RWPE2 (cell line): ENCODE measurements around the gene TOE1.
"Not testable (repeated sequence)": the region's sequence is repeated elsewhere in the genome, so short reads cannot be mapped to it uniquely, and the experiment has no call there.

Source experiments
- ATAC-seq: fragments of 200-7000 bp; cut with Tn5 transposase; 3 replicates; pipeline ENCODE4 v1.9.1; 2021; ENCODE audit warnings: low read depth
- DNase-seq: peaks from one replicate; pipeline ENCODE4 v3.0.0-alpha.2; 2020; ENCODE audit warnings: low spot score
- H3K27ac ChIP-seq: fragments of 450-650 bp; 2 replicates; pipeline ENCODE4 v1.5.1; 2017; ENCODE audit warnings: mild to moderate bottlenecking; ENCODE audit not compliant: poor library complexity, severe bottlenecking
- H3K27me3 ChIP-seq: fragments of 250-450 bp; sonication (Bioruptor Pico); 2 replicates; pipeline ENCODE4 v1.5.1; 2021; ENCODE audit warnings: mild to moderate bottlenecking, moderate library complexity; ENCODE audit not compliant: insufficient read depth, poor library complexity, severe bottlenecking
- H3K36me3 ChIP-seq: fragments of 250-450 bp; sonication (Bioruptor Pico); 2 replicates; pipeline ENCODE4 v1.5.1; 2020; ENCODE audit warnings: low read depth, mild to moderate bottlenecking, moderate library complexity
- H3K4me1 ChIP-seq: fragments of 250-450 bp; sonication (Bioruptor Pico); 2 replicates; pipeline ENCODE4 v1.5.1; 2021; ENCODE audit warnings: mild to moderate bottlenecking, moderate library complexity; ENCODE audit not compliant: insufficient read depth, poor library complexity, severe bottlenecking
- H3K4me3 ChIP-seq: fragments of 250-450 bp; sonication (Bioruptor Pico); 2 replicates; pipeline ENCODE4 v1.5.1; 2021; ENCODE audit warnings: mild to moderate bottlenecking, moderate library complexity; ENCODE audit not compliant: severe bottlenecking
- H3K9me3 ChIP-seq: fragments of 250-450 bp; sonication (Bioruptor Pico); 2 replicates; pipeline ENCODE4 v1.5.1; 2021; ENCODE audit warnings: mild to moderate bottlenecking, moderate library complexity; ENCODE audit not compliant: severe bottlenecking
- TF ChIP-seq, protein P1 (sequence below): fragments of 450-650 bp; IDR thresholded peaks from one replicate; pipeline ENCODE4 v1.5.1; 2017; ENCODE audit warnings: mild to moderate bottlenecking, moderate library complexity; ENCODE audit not compliant: poor library complexity, severe bottlenecking

Gene TOE1

GRCh38 chr1:45354838-45355237, 14.9 kb downstream of the TOE1 start:
- no peak for ATAC-seq
- no peak for DNase-seq
- Histone ChIP-seq H3K4me3 (no peak overlapping the region), H3K27me3 (no peaks in the 10 kb centered on the region), H3K27ac (no peak overlapping the region), H3K36me3 (no peaks in the 10 kb centered on the region), H3K9me3 (no peaks in the 10 kb centered on the region), H3K4me1 (peaks cover 6% of the 10 kb centered on the region)
- TF ChIP-seq, protein P1, sequence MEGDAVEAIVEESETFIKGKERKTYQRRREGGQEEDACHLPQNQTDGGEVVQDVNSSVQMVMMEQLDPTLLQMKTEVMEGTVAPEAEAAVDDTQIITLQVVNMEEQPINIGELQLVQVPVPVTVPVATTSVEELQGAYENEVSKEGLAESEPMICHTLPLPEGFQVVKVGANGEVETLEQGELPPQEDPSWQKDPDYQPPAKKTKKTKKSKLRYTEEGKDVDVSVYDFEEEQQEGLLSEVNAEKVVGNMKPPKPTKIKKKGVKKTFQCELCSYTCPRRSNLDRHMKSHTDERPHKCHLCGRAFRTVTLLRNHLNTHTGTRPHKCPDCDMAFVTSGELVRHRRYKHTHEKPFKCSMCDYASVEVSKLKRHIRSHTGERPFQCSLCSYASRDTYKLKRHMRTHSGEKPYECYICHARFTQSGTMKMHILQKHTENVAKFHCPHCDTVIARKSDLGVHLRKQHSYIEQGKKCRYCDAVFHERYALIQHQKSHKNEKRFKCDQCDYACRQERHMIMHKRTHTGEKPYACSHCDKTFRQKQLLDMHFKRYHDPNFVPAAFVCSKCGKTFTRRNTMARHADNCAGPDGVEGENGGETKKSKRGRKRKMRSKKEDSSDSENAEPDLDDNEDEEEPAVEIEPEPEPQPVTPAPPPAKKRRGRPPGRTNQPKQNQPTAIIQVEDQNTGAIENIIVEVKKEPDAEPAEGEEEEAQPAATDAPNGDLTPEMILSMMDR: no peak

DNA sequence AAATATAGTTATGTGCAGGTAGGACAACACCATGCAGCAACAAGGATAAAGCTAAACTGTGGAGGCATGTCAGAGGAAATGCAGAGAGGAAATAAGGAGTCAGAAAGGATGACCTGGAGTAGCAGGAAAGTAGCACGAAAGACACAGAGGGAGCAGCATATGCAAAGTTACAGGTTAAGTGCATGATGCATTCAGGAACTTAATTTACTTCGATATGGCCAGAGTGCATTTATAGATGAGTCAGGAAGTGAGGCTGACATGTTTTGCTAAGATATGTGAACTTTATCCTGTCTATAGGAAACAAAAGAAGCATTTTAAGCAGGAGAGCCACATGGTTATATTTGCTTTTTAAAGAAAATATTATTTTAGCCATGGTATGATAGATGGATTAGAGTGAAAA, 15.7 kb downstream of the TOE1 start:
- Histone ChIP-seq H3K36me3 (no peaks in the 10 kb centered on the region), H3K27ac (no peak overlapping the region), H3K9me3 (no peaks in the 10 kb centered on the region), H3K4me3 (no peak overlapping the region), H3K4me1 (peaks cover 10% of the 10 kb centered on the region), H3K27me3 (no peaks in the 10 kb centered on the region)
- DNase-seq (no peak), ATAC-seq (peak; percentile 43; the same call in 2 of the 3 replicates)
- TF ChIP-seq, protein P1: no peak

GRCh38 chr1:45356186-45356585, 16.2 kb downstream of the TOE1 start:
- H3K27me3 ChIP-seq: no peaks in the 10 kb centered on the region
- TF ChIP-seq, protein P1: no peak
- H3K4me1 ChIP-seq: peaks cover 10% of the 10 kb centered on the region
- no peak overlapping the region for H3K27ac ChIP-seq
- no peaks in the 10 kb centered on the region for H3K36me3 ChIP-seq
- no peak overlapping the region for H3K4me3 ChIP-seq
- DNase-seq (no peak), ATAC-seq (peak; percentile 92)
- no peaks in the 10 kb centered on the region for H3K9me3 ChIP-seq

DNA sequence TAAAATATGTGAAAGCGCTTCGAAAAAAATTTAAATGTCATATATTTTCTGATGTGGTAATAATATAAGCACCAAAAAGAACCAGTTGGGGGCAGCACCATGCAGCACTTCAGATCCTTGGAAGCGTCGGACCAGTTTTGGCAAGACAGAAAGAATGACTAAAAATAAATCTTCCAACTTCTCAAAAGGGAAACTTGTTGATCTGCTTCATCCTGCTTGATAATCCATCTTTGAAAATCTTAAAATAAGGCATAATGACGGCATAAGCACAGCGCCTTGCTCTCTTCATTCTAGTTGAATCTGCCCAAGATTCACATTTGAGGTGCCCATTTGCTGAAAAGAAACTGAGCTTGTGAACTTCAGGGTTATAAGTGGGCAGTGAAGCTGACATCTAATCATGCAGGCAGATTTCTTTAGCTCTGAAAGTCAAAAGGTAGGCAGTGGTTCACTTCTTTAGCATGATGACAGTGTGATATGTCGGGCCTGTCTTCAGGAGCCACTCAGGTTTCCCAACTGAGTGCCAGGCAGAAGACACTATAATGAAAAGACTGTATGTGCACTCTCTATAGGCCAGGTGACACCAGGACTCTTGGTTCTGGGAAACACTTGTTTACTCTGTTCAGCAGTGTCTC, 20.0 kb downstream of the TOE1 start:
- no peaks in the 10 kb centered on the region for H3K9me3 ChIP-seq
- H3K27ac ChIP-seq: no peak overlapping the region
- H3K27me3 ChIP-seq: no peaks in the 10 kb centered on the region
- ATAC-seq: 0 out of 3 replicates have a peak, but pooled peaks have one; percentile 31
- H3K36me3 ChIP-seq: no peaks in the 10 kb centered on the region
- DNase-seq: no peak
- H3K4me1 ChIP-seq: peaks cover 10% of the 10 kb centered on the region
- TF ChIP-seq, protein P1: peak; percentile 81
- H3K4me3 ChIP-seq: no peak overlapping the region

GRCh38 chr1:45360981-45361380, 21.0 kb downstream of the TOE1 start:
- not testable (repeated sequence) for H3K27ac ChIP-seq, H3K27me3 ChIP-seq, H3K36me3 ChIP-seq, H3K4me1 ChIP-seq, DNase-seq, H3K9me3 ChIP-seq, H3K4me3 ChIP-seq
- peak; percentile 75 for ATAC-seq
